ENCODE measurements around the gene DPYD.

The DPYD gene

DNA sequence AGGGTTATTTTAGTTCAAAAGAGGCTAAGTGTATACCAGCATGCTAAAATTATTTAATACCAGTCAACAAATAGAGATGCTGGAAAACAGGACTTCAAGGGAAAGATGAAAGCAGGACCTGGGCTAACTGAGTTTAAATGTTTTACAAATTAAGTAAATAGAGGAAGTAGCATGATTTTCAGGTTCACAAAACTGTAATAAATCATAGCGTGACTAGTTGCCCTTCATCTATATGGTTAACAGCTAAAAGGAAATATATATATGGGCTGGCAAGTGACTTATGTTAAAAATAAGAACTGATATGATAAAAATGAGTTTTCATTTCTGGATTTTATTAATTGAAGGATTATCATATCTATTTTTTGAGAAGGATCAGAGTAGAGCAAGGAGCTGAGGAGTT lies 25.6 kb downstream of the DPYD start:
- peaks cover 19% of the 10 kb centered on the region for H3K4me1 Mint-ChIP-seq
- no peaks in the 10 kb centered on the region for H3K27me3 Mint-ChIP-seq

DNA sequence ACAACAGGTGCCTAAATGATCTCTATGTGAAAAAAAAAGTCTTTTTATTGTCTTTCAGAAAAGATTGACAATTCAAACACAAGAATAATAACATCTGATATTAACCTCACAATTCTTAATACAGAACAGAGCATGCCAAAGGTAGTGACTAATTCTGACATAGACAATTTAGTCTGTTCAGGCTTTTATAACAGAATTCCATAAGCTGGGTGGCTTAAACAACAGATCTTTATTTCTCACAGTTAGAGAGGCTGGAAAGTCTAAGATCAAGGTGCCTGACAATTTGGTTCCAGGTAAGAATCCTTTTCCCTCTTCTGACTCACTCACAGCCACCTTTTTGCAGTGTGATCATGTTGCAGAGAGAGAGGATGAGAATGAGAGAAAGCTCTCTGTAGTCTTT lies 27.0 kb downstream of the DPYD start:
- DNase-seq: no peak
- Mint-ChIP-seq H3K9me3 (peaks cover 18% of the 10 kb centered on the region), H3K4me3 (no peak overlapping the region), H3K27me3 (no peaks in the 10 kb centered on the region), H3K27ac (no peak overlapping the region), H3K36me3 (ENCODE audit: low read depth) (peaks cover 7% of the 10 kb centered on the region), H3K4me1 (peaks cover 19% of the 10 kb centered on the region)
- no peak for ATAC-seq

More for the DNA sequence above, 25.6 kb downstream of the DPYD start:
- no peak overlapping the region for H3K27ac Mint-ChIP-seq
- peaks cover 7% of the 10 kb centered on the region for H3K36me3 Mint-ChIP-seq (ENCODE audit: low read depth)
- ATAC-seq (no peak), DNase-seq (no peak)
- H3K4me3 Mint-ChIP-seq: no peak overlapping the region
- peaks cover 24% of the 10 kb centered on the region for H3K9me3 Mint-ChIP-seq

- H3K9me3 Mint-ChIP-seq: peaks cover 27% of the 10 kb centered on the region
- no peak for ATAC-seq
- no peak for DNase-seq
- H3K4me1 Mint-ChIP-seq: peaks cover 13% of the 10 kb centered on the region
- no peak overlapping the region for H3K27ac Mint-ChIP-seq
- peaks cover 14% of the 10 kb centered on the region for H3K36me3 Mint-ChIP-seq (ENCODE audit: low read depth)
- H3K4me3 Mint-ChIP-seq: no peak overlapping the region
- H3K27me3 Mint-ChIP-seq: no peaks in the 10 kb centered on the region
These were observed 34.6 kb downstream of the DPYD start for GRCh38 chr1:97886199-97886598.

- H3K27me3 Mint-ChIP-seq: no peaks in the 10 kb centered on the region
- ATAC-seq: no peak
- no peak for DNase-seq
- no peak overlapping the region for H3K4me3 Mint-ChIP-seq
- H3K4me1 Mint-ChIP-seq: peaks cover 13% of the 10 kb centered on the region
- no peak overlapping the region for H3K27ac Mint-ChIP-seq
- peaks cover 14% of the 10 kb centered on the region for H3K36me3 Mint-ChIP-seq (ENCODE audit: low read depth)
- peaks cover 12% of the 10 kb centered on the region for H3K9me3 Mint-ChIP-seq
These were observed 37.0 kb downstream of the DPYD start for GRCh38 chr1:97883823-97884222.

- H3K4me3 Mint-ChIP-seq: no peak overlapping the region
- peaks cover 7% of the 10 kb centered on the region for H3K4me1 Mint-ChIP-seq
- DNase-seq: no peak
- no peak overlapping the region for H3K27ac Mint-ChIP-seq
- H3K27me3 Mint-ChIP-seq: no peaks in the 10 kb centered on the region
- H3K9me3 Mint-ChIP-seq: no peaks in the 10 kb centered on the region
- peaks cover 2% of the 10 kb centered on the region for H3K36me3 Mint-ChIP-seq (ENCODE audit: low read depth)
- ATAC-seq: no peak
These were observed 43.5 kb downstream of the DPYD start for GRCh38 chr1:97877307-97877706.

DNA sequence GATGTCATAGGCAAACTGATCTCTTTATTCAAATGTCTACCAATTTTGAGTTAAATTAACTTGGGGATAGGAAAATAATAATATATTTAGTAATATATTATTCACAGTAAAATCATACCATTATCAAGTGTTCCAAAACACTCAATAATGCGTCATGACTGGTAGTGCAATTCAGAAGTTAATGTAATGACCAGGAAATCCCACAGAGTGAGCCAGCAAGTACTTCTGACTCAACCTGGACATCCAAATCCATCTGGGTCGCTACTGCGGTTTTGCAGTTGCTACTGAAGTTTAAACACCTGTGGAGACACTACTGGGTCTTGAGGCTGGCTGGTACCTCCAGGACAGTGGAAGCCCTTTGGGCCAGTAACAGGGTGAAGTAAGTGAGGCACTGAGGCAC lies 44.8 kb downstream of the DPYD start:
- no peaks in the 10 kb centered on the region for H3K9me3 Mint-ChIP-seq
- no peak overlapping the region for H3K4me3 Mint-ChIP-seq
- no peak for ATAC-seq
- DNase-seq: no peak
- peaks cover 7% of the 10 kb centered on the region for H3K4me1 Mint-ChIP-seq
- H3K36me3 Mint-ChIP-seq (ENCODE audit: low read depth): peaks cover 2% of the 10 kb centered on the region
- no peak overlapping the region for H3K27ac Mint-ChIP-seq
- H3K27me3 Mint-ChIP-seq: no peaks in the 10 kb centered on the region

- H3K4me1 Mint-ChIP-seq: peaks cover 9% of the 10 kb centered on the region
- H3K36me3 Mint-ChIP-seq (ENCODE audit: low read depth): peaks cover 16% of the 10 kb centered on the region
- no peak for ATAC-seq
- H3K4me3 Mint-ChIP-seq: no peak overlapping the region
- peaks cover 6% of the 10 kb centered on the region for H3K9me3 Mint-ChIP-seq
- H3K27me3 Mint-ChIP-seq: no peaks in the 10 kb centered on the region
- no peak for DNase-seq
- H3K27ac Mint-ChIP-seq: no peak overlapping the region
These were observed 50.2 kb downstream of the DPYD start for GRCh38 chr1:97870589-97870988.

DNA sequence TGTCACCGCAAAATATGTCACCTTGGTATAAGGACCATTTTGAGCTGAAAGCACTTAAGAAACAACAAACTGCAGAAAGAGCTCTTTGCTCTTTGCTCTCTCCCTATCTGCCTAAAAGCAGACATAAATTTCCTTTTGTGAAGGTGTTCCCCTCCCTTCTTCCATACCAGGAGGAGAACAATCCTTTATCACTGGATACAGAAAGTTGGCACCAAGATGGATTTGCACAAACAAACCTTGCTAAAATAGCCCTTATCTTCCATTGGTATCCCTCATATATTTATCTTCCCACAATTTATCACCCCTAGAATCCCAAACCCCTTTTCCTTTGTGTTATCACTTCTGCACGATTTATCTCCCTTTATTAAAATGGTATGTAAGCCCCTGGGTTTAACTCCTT lies 51.4 kb downstream of the DPYD start:
- H3K36me3 Mint-ChIP-seq (ENCODE audit: low read depth): peaks cover 16% of the 10 kb centered on the region
- ATAC-seq: no peak
- peaks cover 18% of the 10 kb centered on the region for H3K4me1 Mint-ChIP-seq

DNA sequence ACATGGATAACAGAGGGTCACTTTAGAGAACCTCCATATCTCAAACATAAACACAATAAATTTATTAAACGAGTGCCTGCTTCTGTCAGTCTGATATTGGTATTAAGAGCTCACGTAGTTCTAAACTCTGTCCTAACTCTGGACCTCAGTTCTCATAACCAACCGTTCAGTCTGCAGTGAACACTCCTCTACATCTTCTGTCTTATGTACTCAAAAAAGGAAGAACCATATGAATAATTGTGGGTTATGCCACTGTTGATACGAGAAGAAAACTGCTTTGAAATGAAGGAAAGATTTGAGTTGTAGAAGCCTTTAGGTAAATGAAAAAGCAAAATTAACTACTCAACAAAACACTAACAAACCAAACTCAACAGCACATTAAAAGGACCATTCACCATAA lies 53.7 kb downstream of the DPYD start:
- H3K4me1 Mint-ChIP-seq: peaks cover 25% of the 10 kb centered on the region
- H3K9me3 Mint-ChIP-seq: peaks cover 6% of the 10 kb centered on the region
- no peak overlapping the region for H3K27ac Mint-ChIP-seq
- no peaks in the 10 kb centered on the region for H3K27me3 Mint-ChIP-seq
- DNase-seq (no peak), ATAC-seq (no peak)
- no peak overlapping the region for H3K4me3 Mint-ChIP-seq
- H3K36me3 Mint-ChIP-seq (ENCODE audit: low read depth): peaks cover 16% of the 10 kb centered on the region

More for the DNA sequence above, 51.4 kb downstream of the DPYD start:
- Mint-ChIP-seq H3K9me3 (peaks cover 6% of the 10 kb centered on the region), H3K4me3 (no peak overlapping the region), H3K27ac (no peak overlapping the region), H3K27me3 (no peaks in the 10 kb centered on the region)
- no peak for DNase-seq

DNA sequence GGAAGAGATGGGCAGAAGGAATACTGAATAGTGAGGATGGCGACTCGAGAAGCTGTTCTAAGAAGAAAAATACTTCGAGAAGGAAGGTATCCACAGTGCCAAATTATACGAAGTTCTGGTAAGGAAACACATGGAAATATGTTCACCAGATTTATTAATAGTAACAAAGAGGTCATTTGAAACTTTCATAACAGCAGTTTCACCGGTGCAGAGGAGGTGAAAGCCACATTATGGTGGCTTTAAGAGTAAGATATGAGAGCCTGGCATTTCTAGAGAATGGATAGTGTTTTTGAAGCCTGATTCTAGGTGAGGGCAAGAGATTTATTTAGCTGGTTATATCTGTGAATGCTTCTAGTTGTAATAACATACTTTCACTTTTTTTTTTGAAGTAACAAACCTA lies 56.2 kb downstream of the DPYD start:
- H3K9me3 Mint-ChIP-seq: peaks cover 6% of the 10 kb centered on the region
- H3K27ac Mint-ChIP-seq: peak overlapping the region; percentile 44
- H3K4me1 Mint-ChIP-seq: peaks cover 25% of the 10 kb centered on the region
- H3K4me3 Mint-ChIP-seq: no peak overlapping the region
- DNase-seq: no peak
- peaks cover 15% of the 10 kb centered on the region for H3K36me3 Mint-ChIP-seq (ENCODE audit: low read depth)
- no peak for ATAC-seq
- H3K27me3 Mint-ChIP-seq: no peaks in the 10 kb centered on the region

GRCh38 chr1:97853221-97853620 lies 67.6 kb downstream of the DPYD start:
- H3K36me3 Mint-ChIP-seq (ENCODE audit: low read depth): peaks cover 2% of the 10 kb centered on the region
- ATAC-seq: no peak
- H3K4me3 Mint-ChIP-seq: no peak overlapping the region
- no peaks in the 10 kb centered on the region for H3K27me3 Mint-ChIP-seq
- H3K9me3 Mint-ChIP-seq: no peaks in the 10 kb centered on the region
- peaks cover 19% of the 10 kb centered on the region for H3K4me1 Mint-ChIP-seq
- no peak overlapping the region for H3K27ac Mint-ChIP-seq
- DNase-seq: no peak

- Mint-ChIP-seq H3K4me1 (peaks cover 19% of the 10 kb centered on the region), H3K27ac (peak overlapping the region; percentile 11), H3K27me3 (no peaks in the 10 kb centered on the region), H3K36me3 (ENCODE audit: low read depth) (peaks cover 2% of the 10 kb centered on the region), H3K9me3 (no peaks in the 10 kb centered on the region), H3K4me3 (peak overlapping the region; percentile 25)
- ATAC-seq (peak; percentile 65), DNase-seq (no peak)
These were observed 71.2 kb downstream of the DPYD start for GRCh38 chr1:97849345-97850340.

- no peak for DNase-seq
- H3K4me1 Mint-ChIP-seq: peaks cover 16% of the 10 kb centered on the region
- H3K4me3 Mint-ChIP-seq: no peak overlapping the region
- ATAC-seq: no peak
- H3K27me3 Mint-ChIP-seq: no peaks in the 10 kb centered on the region
- no peak overlapping the region for H3K27ac Mint-ChIP-seq
- H3K9me3 Mint-ChIP-seq: no peaks in the 10 kb centered on the region
- H3K36me3 Mint-ChIP-seq (ENCODE audit: low read depth): peaks cover 3% of the 10 kb centered on the region
These were observed 75.0 kb downstream of the DPYD start for GRCh38 chr1:97845805-97846204.

- DNase-seq (no peak), ATAC-seq (peak; percentile 15)
- Mint-ChIP-seq H3K4me1 (peaks cover 6% of the 10 kb centered on the region), H3K9me3 (no peaks in the 10 kb centered on the region), H3K27me3 (no peaks in the 10 kb centered on the region), H3K27ac (no peak overlapping the region), H3K36me3 (ENCODE audit: low read depth) (peaks cover 3% of the 10 kb centered on the region), H3K4me3 (no peak overlapping the region)
These were observed 76.2 kb downstream of the DPYD start for GRCh38 chr1:97844552-97845089.

DNA sequence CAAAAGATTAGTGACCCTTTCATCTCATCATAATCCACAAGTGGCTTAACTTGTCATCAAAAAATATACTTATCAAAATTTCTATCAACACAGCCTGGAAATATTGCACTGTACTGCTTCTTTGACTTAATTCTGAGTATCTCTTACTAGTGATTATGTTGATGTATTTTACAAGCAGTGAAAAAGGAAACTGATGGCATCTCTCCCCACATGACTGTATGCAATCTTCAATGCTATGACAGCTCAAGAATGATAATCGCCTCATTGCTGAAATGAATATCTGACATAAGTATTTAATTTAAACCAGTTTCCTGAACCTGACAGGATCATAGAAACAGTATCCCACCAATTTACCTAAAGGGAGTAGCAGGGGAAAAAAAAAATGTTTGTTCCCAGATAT lies 79.5 kb downstream of the DPYD start:
- no peaks in the 10 kb centered on the region for H3K9me3 Mint-ChIP-seq
- H3K36me3 Mint-ChIP-seq (ENCODE audit: low read depth): peaks cover 6% of the 10 kb centered on the region

More for the DNA sequence above, 79.5 kb downstream of the DPYD start:
- DNase-seq (no peak), ATAC-seq (no peak)
- H3K4me3 Mint-ChIP-seq: no peak overlapping the region
- no peak overlapping the region for H3K27ac Mint-ChIP-seq
- no peaks in the 10 kb centered on the region for H3K27me3 Mint-ChIP-seq
- no peaks in the 10 kb centered on the region for H3K4me1 Mint-ChIP-seq

All from activated naive CD8-positive, alpha-beta T cell treated with anti-CD3 and anti-CD28 coated beads, Interleukin-2, amount 50 U/mL, for 24 hours (primary cell).